LNCAP (cell line): ENCODE results near the gene PTCD1.

ENCODE experiments used
- CTCF ChIP-seq: fragments of 450-650 bp; IDR thresholded peaks from 2 replicates; pipeline ENCODE4 v1.5.1; 2017; ENCODE audit warnings: mild to moderate bottlenecking

The PTCD1 gene

GRCh38 chr7:99383203-99383602, 55.4 kb downstream of the PTCD1 start:
- no peak for TF ChIP-seq CTCF

- TF ChIP-seq CTCF, result no peak
These were observed 56.9 kb downstream of the PTCD1 start for GRCh38 chr7:99381664-99382075.

- no peak for TF ChIP-seq CTCF
These were observed 57.6 kb downstream of the PTCD1 start for GRCh38 chr7:99380823-99381663.

GRCh38 chr7:99380032-99380822, 58.4 kb downstream of the PTCD1 start:
- no peak for TF ChIP-seq CTCF

GRCh38 chr7:99379043-99379577, 59.5 kb downstream of the PTCD1 start:
- no peak for TF ChIP-seq CTCF

GRCh38 chr7:99375070-99375807, 63.4 kb downstream of the PTCD1 start:
- no peak for TF ChIP-seq CTCF
